ENCODE results near the gene TAOK2.

The TAOK2 gene

GRCh38 chr16:29963021-29963743 is 10.5 kb upstream of the TAOK2 start:
- DNase-seq = no peak

- DNase-seq = no peak
Measured at GRCh38 chr16:29968205-29968604, 5.5 kb upstream of the TAOK2 start.

- DNase-seq = no peak
Measured at GRCh38 chr16:29971304-29971703, 2.4 kb upstream of the TAOK2 start.

GRCh38 chr16:29972500-29972899 is 1.2 kb upstream of the TAOK2 start:
- no peak for DNase-seq

GRCh38 chr16:29972992-29973383 is 680 bp upstream of the TAOK2 start:
- DNase-seq = no peak

GRCh38 chr16:29974291-29975133 is 844 bp downstream of the TAOK2 start:
- DNase-seq = no peak

- no peak for DNase-seq
Measured at GRCh38 chr16:29975134-29975538, 1.5 kb downstream of the TAOK2 start.

- no peak for DNase-seq
Measured at GRCh38 chr16:29975811-29976511, 2.3 kb downstream of the TAOK2 start.

- DNase-seq = no peak
Measured at GRCh38 chr16:29977063-29977825, 3.6 kb downstream of the TAOK2 start.

GRCh38 chr16:29978081-29978480 is 4.4 kb downstream of the TAOK2 start:
- no peak for DNase-seq

- DNase-seq = no peak
Measured at GRCh38 chr16:29978564-29979270, 5.0 kb downstream of the TAOK2 start.

- no peak for DNase-seq
Measured at GRCh38 chr16:29982560-29983419, 9.1 kb downstream of the TAOK2 start.

GRCh38 chr16:29983420-29984136 is 9.9 kb downstream of the TAOK2 start:
- DNase-seq = no peak

- DNase-seq = no peak
Measured at GRCh38 chr16:29984137-29984763, 10.6 kb downstream of the TAOK2 start.

- no peak for DNase-seq
Measured at GRCh38 chr16:29984764-29985147, 11.1 kb downstream of the TAOK2 start.

GRCh38 chr16:29985271-29985811 is 11.7 kb downstream of the TAOK2 start:
- no peak for DNase-seq

GRCh38 chr16:29986231-29986630 is 12.6 kb downstream of the TAOK2 start:
- DNase-seq = no peak

GRCh38 chr16:29986931-29987330 is 13.3 kb downstream of the TAOK2 start:
- no peak for DNase-seq

GRCh38 chr16:29987371-29988085 is 13.9 kb downstream of the TAOK2 start:
- DNase-seq = no peak
